ENCODE measurements around the gene TAAR6.

TAAR6 gene, protein sequence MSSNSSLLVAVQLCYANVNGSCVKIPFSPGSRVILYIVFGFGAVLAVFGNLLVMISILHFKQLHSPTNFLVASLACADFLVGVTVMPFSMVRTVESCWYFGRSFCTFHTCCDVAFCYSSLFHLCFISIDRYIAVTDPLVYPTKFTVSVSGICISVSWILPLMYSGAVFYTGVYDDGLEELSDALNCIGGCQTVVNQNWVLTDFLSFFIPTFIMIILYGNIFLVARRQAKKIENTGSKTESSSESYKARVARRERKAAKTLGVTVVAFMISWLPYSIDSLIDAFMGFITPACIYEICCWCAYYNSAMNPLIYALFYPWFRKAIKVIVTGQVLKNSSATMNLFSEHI

DNA sequence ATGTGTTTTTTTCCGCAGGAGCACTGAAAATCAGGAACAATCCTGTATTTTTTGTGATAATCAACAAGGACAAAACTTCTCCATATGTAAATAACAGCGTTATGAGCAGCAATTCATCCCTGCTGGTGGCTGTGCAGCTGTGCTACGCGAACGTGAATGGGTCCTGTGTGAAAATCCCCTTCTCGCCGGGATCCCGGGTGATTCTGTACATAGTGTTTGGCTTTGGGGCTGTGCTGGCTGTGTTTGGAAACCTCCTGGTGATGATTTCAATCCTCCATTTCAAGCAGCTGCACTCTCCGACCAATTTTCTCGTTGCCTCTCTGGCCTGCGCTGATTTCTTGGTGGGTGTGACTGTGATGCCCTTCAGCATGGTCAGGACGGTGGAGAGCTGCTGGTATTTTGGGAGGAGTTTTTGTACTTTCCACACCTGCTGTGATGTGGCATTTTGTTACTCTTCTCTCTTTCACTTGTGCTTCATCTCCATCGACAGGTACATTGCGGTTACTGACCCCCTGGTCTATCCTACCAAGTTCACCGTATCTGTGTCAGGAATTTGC is at the start of gene TAAR6:
TAAR6 (plus strand) TSS at position 102 of the 557 bp plus-strand sequence; CDS start at position 102, 0 bp downstream.
- H3K4me1 ChIP-seq: no peaks in the 10 kb centered on the region
- no peak within 1 kb of the TSS for H3K4me3 ChIP-seq
- DNase-seq: no peak
- H3K36me3 ChIP-seq: no peaks in the 10 kb centered on the region
- TF ChIP-seq, protein P1, sequence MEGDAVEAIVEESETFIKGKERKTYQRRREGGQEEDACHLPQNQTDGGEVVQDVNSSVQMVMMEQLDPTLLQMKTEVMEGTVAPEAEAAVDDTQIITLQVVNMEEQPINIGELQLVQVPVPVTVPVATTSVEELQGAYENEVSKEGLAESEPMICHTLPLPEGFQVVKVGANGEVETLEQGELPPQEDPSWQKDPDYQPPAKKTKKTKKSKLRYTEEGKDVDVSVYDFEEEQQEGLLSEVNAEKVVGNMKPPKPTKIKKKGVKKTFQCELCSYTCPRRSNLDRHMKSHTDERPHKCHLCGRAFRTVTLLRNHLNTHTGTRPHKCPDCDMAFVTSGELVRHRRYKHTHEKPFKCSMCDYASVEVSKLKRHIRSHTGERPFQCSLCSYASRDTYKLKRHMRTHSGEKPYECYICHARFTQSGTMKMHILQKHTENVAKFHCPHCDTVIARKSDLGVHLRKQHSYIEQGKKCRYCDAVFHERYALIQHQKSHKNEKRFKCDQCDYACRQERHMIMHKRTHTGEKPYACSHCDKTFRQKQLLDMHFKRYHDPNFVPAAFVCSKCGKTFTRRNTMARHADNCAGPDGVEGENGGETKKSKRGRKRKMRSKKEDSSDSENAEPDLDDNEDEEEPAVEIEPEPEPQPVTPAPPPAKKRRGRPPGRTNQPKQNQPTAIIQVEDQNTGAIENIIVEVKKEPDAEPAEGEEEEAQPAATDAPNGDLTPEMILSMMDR (IDR thresholded peaks at IDR 0.05): no peak
- no peak within 1 kb of the TSS for H3K27ac ChIP-seq
- H3K9me3 ChIP-seq: no peaks in the 10 kb centered on the region
- peaks cover 0 to 2% of the 10 kb centered on the region in 2 donors for H3K27me3 ChIP-seq
- intact Hi-C loops (cut with DNase I; ENCODE audit: low total_unique reads): no loop called here

DNA sequence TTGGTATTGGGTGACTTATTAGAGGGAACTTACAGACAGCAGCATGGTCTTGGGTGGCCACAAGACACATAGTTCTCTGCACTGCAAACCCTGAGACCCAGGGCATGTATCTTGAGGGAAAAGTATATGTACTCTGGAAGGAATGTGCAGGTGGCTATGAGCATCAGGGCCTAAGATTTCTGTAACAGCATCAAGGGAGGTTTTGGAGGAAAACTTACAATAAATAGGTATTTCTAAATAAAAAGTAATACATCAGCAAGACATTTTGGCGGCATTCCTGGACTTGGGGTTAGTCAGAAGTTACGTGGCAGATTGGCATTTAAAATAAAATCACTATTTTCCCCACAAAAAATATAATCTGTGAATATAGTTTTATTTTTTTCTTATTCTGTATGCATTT is 49.2 kb upstream of the TAAR6 start:
- Histone ChIP-seq H3K27ac (no peak overlapping the region), H3K27me3 (no peaks in the 10 kb centered on the region), H3K4me3 (no peak overlapping the region), H3K36me3 (no peaks in the 10 kb centered on the region), H3K4me1 (peaks cover 0 to under 1% (median 0%) of the 10 kb centered on the region in 4 donors), H3K9me3 (no peaks in the 10 kb centered on the region)
- DNase-seq: no peak
- TF ChIP-seq, protein P1 (IDR thresholded peaks at IDR 0.05): no peak
- intact Hi-C loops (cut with DNase I; ENCODE audit: low total_unique reads): no loop called here

DNA sequence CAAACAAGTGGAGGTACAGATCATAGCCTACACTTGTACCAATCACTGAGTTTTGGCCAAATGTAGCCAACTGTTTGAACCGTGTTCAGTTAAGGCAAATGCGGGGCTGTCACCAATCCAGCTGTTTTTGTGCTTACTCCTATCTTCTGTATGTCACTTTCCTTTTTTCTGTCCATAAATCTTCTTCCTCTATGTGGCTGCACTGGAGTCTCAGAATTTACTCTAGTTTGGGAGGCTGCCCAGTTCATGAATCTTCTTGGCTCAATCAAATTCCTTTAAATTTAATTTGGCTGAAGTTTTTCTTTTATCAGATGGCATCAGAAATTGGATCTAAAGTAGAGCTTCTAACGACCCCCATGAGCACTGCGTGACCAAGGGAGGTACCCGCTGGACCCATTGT is 45.5 kb upstream of the TAAR6 start:
- H3K4me3 ChIP-seq: no peak overlapping the region
- H3K9me3 ChIP-seq: no peaks in the 10 kb centered on the region
- no peak overlapping the region for H3K27ac ChIP-seq
- no peaks in the 10 kb centered on the region for H3K4me1 ChIP-seq
- intact Hi-C loops (cut with DNase I; ENCODE audit: low total_unique reads): no loop called here
- H3K27me3 ChIP-seq: no peaks in the 10 kb centered on the region
- TF ChIP-seq, protein P1 (IDR thresholded peaks at IDR 0.05): no peak
- no peak for DNase-seq
- H3K36me3 ChIP-seq: no peaks in the 10 kb centered on the region

DNA sequence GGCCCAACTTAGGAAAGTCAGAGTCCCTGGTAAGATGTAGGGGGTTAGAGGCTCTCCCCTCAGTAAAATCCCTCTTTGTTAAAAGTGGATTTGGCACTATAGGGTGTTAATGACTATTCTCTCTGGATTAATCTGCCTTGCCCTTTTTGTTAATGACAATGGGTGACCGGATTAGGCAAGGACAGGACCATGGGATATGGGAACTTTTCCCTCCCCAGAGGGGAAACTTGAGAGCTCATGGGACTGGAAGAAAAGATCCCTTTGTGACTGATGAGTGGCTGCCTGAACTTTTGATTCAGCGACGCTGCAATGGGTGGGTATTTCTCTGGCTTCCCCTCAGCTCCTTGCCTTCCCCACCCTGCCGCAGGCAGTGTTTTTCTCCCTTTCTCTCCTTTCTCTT is 44.3 kb upstream of the TAAR6 start:
- no peak for DNase-seq
- Histone ChIP-seq H3K9me3 (no peaks in the 10 kb centered on the region), H3K27ac (no peak overlapping the region), H3K27me3 (no peaks in the 10 kb centered on the region), H3K4me3 (no peak overlapping the region), H3K36me3 (no peaks in the 10 kb centered on the region), H3K4me1 (peaks cover 0 to 3% (median 0%) of the 10 kb centered on the region in 4 donors)
- TF ChIP-seq, protein P1 (IDR thresholded peaks at IDR 0.05): no peak
- intact Hi-C loops (cut with DNase I; ENCODE audit: low total_unique reads): no loop called here

DNA sequence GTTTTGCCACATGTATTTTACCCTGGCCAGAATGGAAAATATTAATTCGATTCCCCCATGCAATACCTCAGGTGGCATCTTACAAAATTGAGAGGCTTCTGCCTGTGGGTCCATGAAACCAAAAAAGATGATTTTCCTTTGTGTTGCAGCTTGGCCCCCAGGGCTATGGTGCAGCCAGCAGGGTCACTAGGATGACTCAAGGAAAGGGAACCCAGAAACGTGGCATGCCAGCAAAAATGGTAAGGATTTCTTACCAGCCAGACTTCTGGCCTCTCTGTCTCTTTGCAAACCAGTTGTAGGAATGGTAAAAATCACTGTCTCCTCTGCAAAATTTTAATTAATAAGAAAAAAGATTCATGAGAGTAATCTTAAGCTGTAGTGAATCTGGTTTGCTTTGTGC is 43.7 kb upstream of the TAAR6 start:
- DNase-seq: no peak
- Histone ChIP-seq H3K4me3 (no peak overlapping the region), H3K27ac (no peak overlapping the region), H3K36me3 (no peaks in the 10 kb centered on the region), H3K9me3 (no peaks in the 10 kb centered on the region), H3K27me3 (no peaks in the 10 kb centered on the region), H3K4me1 (peaks cover 0 to 3% (median 0%) of the 10 kb centered on the region in 4 donors)
- TF ChIP-seq, protein P1 (IDR thresholded peaks at IDR 0.05): no peak
- intact Hi-C loops (cut with DNase I; ENCODE audit: low total_unique reads): no loop called here

All from tibial artery (tissue), 4 donors.